Measurements from ENCODE around the gene ATXN7L2.

DNA sequence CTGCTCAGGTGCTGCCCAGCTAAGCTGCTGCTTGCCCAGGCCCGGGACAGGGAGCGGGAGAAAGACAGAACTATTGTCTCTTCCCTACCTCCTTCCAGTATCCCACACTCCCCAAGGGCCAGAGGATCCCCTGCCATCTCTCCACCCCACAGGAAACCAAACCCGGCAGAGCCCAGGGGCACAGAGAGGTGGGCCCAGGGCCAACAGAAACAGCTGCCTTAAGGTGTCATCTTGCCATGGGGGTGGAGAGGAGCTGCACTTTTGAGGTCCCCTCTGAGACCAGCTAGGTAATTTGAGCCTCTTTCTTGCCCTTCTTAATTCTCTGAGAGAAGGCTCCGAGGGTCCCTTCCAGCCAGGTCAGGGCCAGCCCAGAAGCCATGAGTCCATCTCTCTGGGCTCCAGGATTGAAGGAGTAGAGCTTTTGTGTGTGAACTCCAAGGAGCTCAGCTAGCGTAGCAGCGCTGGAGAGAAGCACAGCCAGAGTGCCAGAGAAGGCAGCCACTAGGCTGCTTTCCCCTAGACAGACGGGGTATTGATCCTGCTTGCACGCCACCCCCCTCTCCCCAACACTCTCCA lies 46.3 kb downstream of the ATXN7L2 start:
- TF ChIP-seq, protein P1, sequence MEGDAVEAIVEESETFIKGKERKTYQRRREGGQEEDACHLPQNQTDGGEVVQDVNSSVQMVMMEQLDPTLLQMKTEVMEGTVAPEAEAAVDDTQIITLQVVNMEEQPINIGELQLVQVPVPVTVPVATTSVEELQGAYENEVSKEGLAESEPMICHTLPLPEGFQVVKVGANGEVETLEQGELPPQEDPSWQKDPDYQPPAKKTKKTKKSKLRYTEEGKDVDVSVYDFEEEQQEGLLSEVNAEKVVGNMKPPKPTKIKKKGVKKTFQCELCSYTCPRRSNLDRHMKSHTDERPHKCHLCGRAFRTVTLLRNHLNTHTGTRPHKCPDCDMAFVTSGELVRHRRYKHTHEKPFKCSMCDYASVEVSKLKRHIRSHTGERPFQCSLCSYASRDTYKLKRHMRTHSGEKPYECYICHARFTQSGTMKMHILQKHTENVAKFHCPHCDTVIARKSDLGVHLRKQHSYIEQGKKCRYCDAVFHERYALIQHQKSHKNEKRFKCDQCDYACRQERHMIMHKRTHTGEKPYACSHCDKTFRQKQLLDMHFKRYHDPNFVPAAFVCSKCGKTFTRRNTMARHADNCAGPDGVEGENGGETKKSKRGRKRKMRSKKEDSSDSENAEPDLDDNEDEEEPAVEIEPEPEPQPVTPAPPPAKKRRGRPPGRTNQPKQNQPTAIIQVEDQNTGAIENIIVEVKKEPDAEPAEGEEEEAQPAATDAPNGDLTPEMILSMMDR (IDR thresholded peaks at IDR 0.05) = no peak
- TF ChIP-seq POLR2A (IDR thresholded peaks at IDR 0.05) = no peak
